ENCODE data around the gene TLR7.

The TLR7 gene

DNA sequence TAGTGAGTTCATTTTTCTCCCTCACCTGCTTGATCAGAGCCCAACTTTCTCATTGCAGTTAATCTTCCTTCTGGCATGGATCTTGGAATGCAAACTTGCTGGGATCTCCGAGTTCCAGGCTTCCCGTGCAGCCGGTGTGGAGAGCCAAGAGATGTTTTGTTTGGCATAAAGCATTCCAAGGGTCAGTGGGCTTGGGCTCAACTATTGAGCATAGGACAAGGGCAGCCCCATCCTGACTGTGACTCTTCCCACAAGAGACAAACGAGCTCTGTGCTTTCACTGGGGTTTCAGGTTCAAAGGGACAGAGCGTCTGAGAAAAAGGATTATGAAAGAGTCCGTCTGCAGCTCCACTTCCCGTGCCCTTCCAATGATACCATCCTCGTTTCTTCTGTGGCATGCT lies 10.5 kb downstream of the TLR7 start:
- ATAC-seq (no peak), DNase-seq (no peak)
- Mint-ChIP-seq H3K27ac (no peak overlapping the region), H3K9me3 (no peaks in the 10 kb centered on the region), H3K27me3 (no peaks in the 10 kb centered on the region), H3K4me1 (no peaks in the 10 kb centered on the region), H3K36me3 (ENCODE audit: low read depth) (no peaks in the 10 kb centered on the region), H3K4me3 (no peak overlapping the region)

DNA sequence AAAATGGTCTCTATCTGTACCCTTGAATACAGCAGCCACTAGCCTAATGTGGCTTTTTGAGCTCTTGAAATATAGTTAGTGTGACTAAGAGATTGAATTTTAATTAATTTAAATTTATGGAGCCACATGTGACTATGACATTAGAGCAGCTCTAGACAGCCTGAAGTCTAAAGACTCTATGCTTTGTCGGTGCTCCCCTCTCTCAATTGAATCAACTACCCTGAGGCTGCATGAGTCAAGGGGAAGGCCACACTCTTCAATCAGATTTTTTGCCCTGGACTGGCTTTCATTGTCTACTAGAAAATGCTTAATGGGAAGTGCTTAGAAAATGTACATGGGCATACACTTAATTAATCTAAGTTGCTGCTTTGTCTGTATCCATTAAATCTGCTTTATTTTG lies 11.7 kb downstream of the TLR7 start:
- DNase-seq (no peak), ATAC-seq (no peak)
- Mint-ChIP-seq H3K4me3 (no peak overlapping the region), H3K4me1 (no peaks in the 10 kb centered on the region), H3K27me3 (no peaks in the 10 kb centered on the region), H3K36me3 (ENCODE audit: low read depth) (no peaks in the 10 kb centered on the region), H3K9me3 (no peaks in the 10 kb centered on the region), H3K27ac (no peak overlapping the region)

DNA sequence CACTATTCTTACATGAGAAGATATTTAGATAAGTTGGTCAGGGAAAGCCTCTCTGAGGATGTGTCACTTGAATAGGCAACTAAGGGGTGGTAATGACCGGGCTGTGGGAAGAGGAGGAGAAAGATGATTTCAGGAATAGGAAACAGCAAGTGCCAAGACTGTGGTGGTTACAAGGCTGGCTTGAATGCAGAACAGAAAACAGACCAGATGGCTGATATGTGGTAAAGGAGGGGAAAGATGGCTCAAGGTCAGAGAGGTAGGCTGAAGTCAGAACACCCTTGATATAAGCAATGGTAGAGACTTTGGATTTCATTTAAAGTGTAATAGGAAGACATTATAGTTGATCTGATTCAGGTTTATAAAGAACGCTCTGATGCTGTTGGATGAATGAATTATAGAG lies 15.0 kb downstream of the TLR7 start:
- Mint-ChIP-seq H3K27ac (no peak overlapping the region), H3K4me3 (no peak overlapping the region), H3K4me1 (no peaks in the 10 kb centered on the region), H3K9me3 (no peaks in the 10 kb centered on the region), H3K36me3 (ENCODE audit: low read depth) (no peaks in the 10 kb centered on the region), H3K27me3 (no peaks in the 10 kb centered on the region)
- DNase-seq (no peak), ATAC-seq (no peak)

DNA sequence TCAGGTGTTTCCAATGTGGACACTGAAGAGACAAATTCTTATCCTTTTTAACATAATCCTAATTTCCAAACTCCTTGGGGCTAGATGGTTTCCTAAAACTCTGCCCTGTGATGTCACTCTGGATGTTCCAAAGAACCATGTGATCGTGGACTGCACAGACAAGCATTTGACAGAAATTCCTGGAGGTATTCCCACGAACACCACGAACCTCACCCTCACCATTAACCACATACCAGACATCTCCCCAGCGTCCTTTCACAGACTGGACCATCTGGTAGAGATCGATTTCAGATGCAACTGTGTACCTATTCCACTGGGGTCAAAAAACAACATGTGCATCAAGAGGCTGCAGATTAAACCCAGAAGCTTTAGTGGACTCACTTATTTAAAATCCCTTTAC lies 18.6 kb downstream of the TLR7 start:
- Mint-ChIP-seq H3K27me3 (no peaks in the 10 kb centered on the region), H3K4me3 (no peak overlapping the region), H3K4me1 (peaks cover 15% of the 10 kb centered on the region), H3K27ac (no peak overlapping the region), H3K36me3 (ENCODE audit: low read depth) (no peaks in the 10 kb centered on the region), H3K9me3 (no peaks in the 10 kb centered on the region)
- DNase-seq: no peak
- no peak for ATAC-seq

DNA sequence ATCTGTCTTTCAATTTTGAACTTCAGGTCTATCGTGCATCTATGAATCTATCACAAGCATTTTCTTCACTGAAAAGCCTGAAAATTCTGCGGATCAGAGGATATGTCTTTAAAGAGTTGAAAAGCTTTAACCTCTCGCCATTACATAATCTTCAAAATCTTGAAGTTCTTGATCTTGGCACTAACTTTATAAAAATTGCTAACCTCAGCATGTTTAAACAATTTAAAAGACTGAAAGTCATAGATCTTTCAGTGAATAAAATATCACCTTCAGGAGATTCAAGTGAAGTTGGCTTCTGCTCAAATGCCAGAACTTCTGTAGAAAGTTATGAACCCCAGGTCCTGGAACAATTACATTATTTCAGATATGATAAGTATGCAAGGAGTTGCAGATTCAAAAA lies 19.7 kb downstream of the TLR7 start:
- Mint-ChIP-seq H3K27ac (no peak overlapping the region), H3K4me1 (peaks cover 25% of the 10 kb centered on the region)

DNA sequence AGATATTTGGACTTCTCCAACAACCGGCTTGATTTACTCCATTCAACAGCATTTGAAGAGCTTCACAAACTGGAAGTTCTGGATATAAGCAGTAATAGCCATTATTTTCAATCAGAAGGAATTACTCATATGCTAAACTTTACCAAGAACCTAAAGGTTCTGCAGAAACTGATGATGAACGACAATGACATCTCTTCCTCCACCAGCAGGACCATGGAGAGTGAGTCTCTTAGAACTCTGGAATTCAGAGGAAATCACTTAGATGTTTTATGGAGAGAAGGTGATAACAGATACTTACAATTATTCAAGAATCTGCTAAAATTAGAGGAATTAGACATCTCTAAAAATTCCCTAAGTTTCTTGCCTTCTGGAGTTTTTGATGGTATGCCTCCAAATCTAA lies 20.3 kb downstream of the TLR7 start:
- H3K27ac Mint-ChIP-seq: no peak overlapping the region
- H3K4me1 Mint-ChIP-seq: peaks cover 28% of the 10 kb centered on the region
- H3K36me3 Mint-ChIP-seq (ENCODE audit: low read depth): no peaks in the 10 kb centered on the region
- no peaks in the 10 kb centered on the region for H3K9me3 Mint-ChIP-seq
- DNase-seq (no peak), ATAC-seq (no peak)
- H3K27me3 Mint-ChIP-seq: no peaks in the 10 kb centered on the region
- no peak overlapping the region for H3K4me3 Mint-ChIP-seq

More for the DNA sequence above, 19.7 kb downstream of the TLR7 start:
- ATAC-seq (no peak), DNase-seq (no peak)
- H3K9me3 Mint-ChIP-seq: no peaks in the 10 kb centered on the region
- H3K36me3 Mint-ChIP-seq (ENCODE audit: low read depth): no peaks in the 10 kb centered on the region
- H3K27me3 Mint-ChIP-seq: no peaks in the 10 kb centered on the region
- H3K4me3 Mint-ChIP-seq: no peak overlapping the region

DNA sequence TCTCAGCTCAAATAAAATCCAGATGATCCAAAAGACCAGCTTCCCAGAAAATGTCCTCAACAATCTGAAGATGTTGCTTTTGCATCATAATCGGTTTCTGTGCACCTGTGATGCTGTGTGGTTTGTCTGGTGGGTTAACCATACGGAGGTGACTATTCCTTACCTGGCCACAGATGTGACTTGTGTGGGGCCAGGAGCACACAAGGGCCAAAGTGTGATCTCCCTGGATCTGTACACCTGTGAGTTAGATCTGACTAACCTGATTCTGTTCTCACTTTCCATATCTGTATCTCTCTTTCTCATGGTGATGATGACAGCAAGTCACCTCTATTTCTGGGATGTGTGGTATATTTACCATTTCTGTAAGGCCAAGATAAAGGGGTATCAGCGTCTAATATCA lies 20.9 kb downstream of the TLR7 start:
- no peak for DNase-seq
- Mint-ChIP-seq H3K27ac (no peak overlapping the region), H3K4me3 (no peak overlapping the region), H3K27me3 (no peaks in the 10 kb centered on the region), H3K36me3 (ENCODE audit: low read depth) (no peaks in the 10 kb centered on the region), H3K9me3 (no peaks in the 10 kb centered on the region), H3K4me1 (peaks cover 34% of the 10 kb centered on the region)
- ATAC-seq: no peak

DNA sequence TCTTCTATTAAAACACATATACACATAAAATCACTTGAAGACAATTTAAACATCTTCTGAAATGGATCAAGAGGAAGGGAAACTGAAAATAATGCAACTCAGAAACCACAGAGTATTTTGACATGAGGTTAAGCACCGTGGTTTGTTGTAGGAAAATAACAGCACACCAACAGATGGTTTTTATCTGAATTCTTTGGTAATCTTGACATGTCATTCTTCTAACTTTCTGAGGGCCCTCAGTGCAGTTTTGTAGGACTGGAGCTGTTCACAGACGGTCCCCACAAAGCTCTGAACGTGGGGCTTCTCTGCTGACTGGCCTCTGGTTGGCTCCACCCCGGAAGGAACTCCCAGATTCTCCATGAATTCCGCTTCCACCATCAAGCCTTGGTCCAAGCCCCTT lies 23.6 kb downstream of the TLR7 start:
- DNase-seq: no peak
- Mint-ChIP-seq H3K36me3 (ENCODE audit: low read depth) (no peaks in the 10 kb centered on the region), H3K4me3 (no peak overlapping the region), H3K4me1 (peaks cover 47% of the 10 kb centered on the region), H3K9me3 (no peaks in the 10 kb centered on the region), H3K27ac (peak overlapping the region; percentile 49), H3K27me3 (no peaks in the 10 kb centered on the region)
- ATAC-seq: peak; percentile 49

DNA sequence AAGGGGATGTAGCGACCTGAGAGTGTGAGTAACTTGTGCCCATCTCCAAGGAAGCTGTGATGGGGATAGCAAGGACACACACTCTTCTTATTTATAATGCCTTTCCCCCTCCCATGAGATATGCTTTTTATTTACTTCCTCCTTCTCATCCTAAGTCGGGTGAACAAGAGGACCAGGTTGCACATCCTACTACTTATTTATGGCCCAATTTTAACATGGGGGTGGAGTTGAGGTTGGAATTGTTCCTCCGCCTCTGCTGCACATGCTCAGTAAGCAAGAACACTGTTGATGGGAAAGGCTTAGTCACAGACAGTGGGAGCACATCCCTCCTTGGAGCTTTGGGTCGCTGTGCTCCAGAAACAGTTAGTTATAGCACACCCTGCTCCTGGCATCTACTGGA lies 24.3 kb downstream of the TLR7 start:
- H3K36me3 Mint-ChIP-seq (ENCODE audit: low read depth): no peaks in the 10 kb centered on the region
- H3K9me3 Mint-ChIP-seq: no peaks in the 10 kb centered on the region
- H3K27me3 Mint-ChIP-seq: no peaks in the 10 kb centered on the region
- peaks cover 47% of the 10 kb centered on the region for H3K4me1 Mint-ChIP-seq
- no peak overlapping the region for H3K4me3 Mint-ChIP-seq
- H3K27ac Mint-ChIP-seq: peak overlapping the region; percentile 49
- ATAC-seq: no peak
- no peak for DNase-seq

DNA sequence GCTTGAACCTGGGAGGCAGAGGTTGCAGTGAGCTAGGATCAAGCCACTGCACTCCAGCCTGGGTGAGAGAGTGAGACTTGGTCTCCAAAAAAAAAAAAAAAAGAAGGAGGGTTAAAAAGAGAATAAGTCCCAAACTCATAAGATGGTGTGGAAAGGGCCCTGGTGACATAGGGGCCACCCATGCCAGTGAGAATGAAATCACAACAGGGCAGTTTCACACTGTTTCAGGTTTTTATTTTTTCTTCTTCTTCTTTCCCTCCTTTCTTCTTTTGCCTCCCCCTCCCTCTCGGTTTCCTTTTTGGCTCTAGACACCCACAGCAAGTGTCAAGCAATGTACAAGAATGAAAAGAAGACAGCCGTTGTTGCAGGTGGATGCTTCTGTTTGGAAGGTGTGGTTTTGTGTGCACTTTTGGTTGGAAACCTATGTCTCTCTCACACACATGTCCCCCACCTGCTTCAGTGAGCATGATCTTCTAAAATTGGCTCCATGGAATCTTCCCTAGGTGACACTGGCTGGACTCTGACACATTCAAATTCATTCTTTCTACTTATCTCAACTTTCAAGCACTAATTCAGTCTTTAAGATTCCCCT lies 25.1 kb downstream of the TLR7 start:
- no peak for DNase-seq
- Mint-ChIP-seq H3K9me3 (no peaks in the 10 kb centered on the region), H3K36me3 (ENCODE audit: low read depth) (no peaks in the 10 kb centered on the region), H3K4me3 (no peak overlapping the region), H3K27ac (no peak overlapping the region), H3K27me3 (no peaks in the 10 kb centered on the region), H3K4me1 (peaks cover 47% of the 10 kb centered on the region)
- no peak for ATAC-seq

DNA sequence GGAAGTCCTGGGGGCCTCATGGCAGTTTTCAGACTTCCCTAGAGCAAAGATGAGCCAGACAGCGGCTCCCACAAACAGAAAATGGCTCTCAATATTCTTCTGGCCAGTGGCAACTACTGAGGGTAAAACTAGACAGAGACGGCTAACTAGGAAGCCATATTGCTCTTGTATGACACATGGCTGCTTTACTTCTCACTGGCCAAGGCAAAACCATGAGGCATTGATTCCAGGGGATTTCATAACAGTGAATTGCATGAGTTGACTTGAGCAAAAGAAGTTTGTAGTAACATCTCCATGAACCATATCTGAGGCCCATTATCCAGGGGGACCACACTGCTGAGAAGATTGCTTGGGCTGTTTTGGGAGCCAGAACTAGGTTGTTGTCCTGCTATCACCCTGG lies 25.8 kb downstream of the TLR7 start:
- H3K9me3 Mint-ChIP-seq: no peaks in the 10 kb centered on the region
- H3K27me3 Mint-ChIP-seq: no peaks in the 10 kb centered on the region
- H3K27ac Mint-ChIP-seq: no peak overlapping the region
- H3K4me1 Mint-ChIP-seq: peaks cover 47% of the 10 kb centered on the region
- no peak for DNase-seq
- H3K36me3 Mint-ChIP-seq (ENCODE audit: low read depth): no peaks in the 10 kb centered on the region
- no peak overlapping the region for H3K4me3 Mint-ChIP-seq
- ATAC-seq: no peak

DNA sequence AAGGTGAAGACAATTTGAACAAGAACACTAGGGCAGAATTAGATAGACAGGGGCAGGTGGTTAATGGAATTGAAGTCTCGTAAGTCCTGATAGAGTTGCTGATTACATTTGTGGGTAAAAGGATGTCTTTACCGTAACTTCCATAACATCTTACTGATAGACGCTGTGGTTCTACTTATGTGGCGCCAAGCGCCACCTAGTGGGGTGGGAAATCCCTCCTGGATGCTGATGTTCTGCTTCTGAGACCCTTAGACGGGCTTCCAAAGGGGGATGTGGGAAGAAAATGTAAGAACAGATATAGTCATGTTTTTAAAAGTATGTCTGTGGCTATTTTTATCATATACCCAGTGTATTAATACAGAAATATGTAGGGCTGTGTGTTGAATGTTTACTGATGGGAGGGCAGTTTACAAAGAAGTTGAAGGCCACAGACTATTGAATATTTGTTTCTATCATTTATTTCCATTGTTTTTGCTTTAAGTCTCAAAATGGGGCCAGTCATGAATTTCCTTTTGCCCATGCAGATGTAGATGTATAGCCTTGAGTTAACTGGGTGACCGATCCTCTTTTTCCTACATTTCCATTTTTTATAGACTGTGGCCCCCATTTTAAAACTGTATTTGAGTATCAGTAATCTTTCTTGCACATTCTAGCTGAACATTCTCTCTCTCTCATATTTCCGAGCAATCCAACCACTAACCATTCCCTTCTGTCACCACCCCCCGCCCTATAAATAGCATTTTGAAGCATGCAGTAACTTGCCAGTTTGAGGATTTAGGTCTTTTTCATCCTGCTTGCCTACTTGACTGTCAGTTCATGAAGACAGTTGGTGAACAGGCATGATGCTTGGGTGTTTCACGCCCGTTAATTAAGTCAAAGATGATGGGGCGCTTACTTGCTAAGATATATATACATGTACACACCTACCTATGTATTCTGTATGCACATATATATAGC lies 27.5 kb downstream of the TLR7 start:
- Mint-ChIP-seq H3K9me3 (no peaks in the 10 kb centered on the region), H3K4me3 (no peak overlapping the region), H3K27me3 (no peaks in the 10 kb centered on the region), H3K4me1 (peaks cover 52% of the 10 kb centered on the region), H3K27ac (no peak overlapping the region), H3K36me3 (ENCODE audit: low read depth) (no peaks in the 10 kb centered on the region)
- peak; percentile 44 for DNase-seq
- no peak for ATAC-seq

DNA sequence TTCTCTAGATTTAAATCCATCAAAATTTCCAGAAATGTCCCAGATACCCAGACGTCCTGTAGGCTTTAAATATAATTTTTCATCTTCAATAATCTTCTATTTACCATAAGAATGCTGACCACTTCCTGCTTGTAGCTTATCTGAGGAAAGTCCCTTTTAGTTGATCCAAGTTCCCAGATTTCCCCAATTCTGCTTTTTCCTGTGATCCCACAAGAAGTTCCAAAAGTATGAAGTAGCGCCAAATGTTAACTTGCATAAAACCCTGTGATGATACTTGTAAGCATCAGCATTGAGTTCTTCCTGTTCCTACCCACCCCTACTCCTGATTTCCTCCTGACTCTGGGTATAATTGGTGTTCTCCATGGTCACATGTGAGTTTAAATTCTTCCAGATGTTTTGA lies 29.0 kb downstream of the TLR7 start:
- H3K9me3 Mint-ChIP-seq: no peaks in the 10 kb centered on the region
- no peak overlapping the region for H3K27ac Mint-ChIP-seq
- no peaks in the 10 kb centered on the region for H3K36me3 Mint-ChIP-seq (ENCODE audit: low read depth)
- ATAC-seq (no peak), DNase-seq (no peak)
- peaks cover 38% of the 10 kb centered on the region for H3K4me1 Mint-ChIP-seq
- H3K27me3 Mint-ChIP-seq: no peaks in the 10 kb centered on the region
- no peak overlapping the region for H3K4me3 Mint-ChIP-seq

DNA sequence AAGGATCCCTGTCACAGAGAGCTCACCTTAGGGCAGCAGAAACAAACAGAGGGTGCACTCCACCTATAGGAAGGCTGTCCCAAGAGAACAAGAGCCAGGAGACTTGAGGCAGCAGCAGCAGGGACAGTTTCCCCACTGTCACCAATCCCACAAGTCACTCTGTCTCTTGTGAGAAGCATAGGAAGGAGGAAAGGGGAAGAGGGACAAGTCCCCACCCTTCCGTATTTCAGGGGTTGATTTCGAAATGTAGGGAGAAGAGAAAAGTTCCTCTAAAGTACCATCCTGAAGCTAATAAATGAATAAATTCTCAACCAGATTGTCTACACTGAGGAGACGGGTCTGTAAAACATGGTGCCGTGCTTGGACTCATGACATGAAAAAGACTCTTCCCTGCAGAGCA lies 30.1 kb downstream of the TLR7 start:
- DNase-seq (no peak), ATAC-seq (no peak)
- Mint-ChIP-seq H3K4me3 (no peak overlapping the region), H3K36me3 (ENCODE audit: low read depth) (no peaks in the 10 kb centered on the region), H3K9me3 (no peaks in the 10 kb centered on the region), H3K27ac (no peak overlapping the region), H3K4me1 (peaks cover 32% of the 10 kb centered on the region), H3K27me3 (no peaks in the 10 kb centered on the region)

DNA sequence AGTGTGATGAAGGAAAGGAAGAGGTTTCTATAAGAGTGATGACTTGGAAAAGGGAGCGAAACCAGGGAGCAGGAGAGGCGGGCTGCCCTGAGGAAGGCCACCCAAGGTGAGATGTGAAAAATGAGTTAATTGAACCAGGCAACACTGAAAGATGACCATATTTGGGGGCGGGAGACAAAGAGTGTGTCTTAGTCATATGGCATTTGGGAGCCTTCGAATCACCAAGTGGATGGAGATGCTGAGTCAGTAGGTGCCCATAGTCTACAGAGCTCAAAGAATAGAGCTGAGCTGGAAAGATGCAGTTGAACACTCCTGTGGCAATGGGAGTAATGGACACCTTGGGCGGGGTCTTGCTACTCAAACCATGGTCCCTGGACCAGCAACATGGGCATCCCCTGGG lies 31.2 kb downstream of the TLR7 start:
- Mint-ChIP-seq H3K9me3 (no peaks in the 10 kb centered on the region), H3K4me1 (peaks cover 22% of the 10 kb centered on the region), H3K27me3 (no peaks in the 10 kb centered on the region), H3K4me3 (no peak overlapping the region), H3K36me3 (ENCODE audit: low read depth) (no peaks in the 10 kb centered on the region), H3K27ac (peak overlapping the region; percentile 8)
- DNase-seq (peak; percentile 8), ATAC-seq (peak; percentile 95)
